GM12878 (cell line): ENCODE results near the gene RANBP3. TPM values are rescaled to one million over a fixed set of nuclear protein-coding genes. Genes with fewer than 3 reads are reported as not detected.
A peak's percentile ranks its signal among the peaks of the same experiment; 100 is the strongest.

Source experiments
- ATAC-seq: fragments of 200-7000 bp; cut with Tn5 transposase; 3 replicates; pipeline ENCODE4 v1.9.1; 2020; ENCODE audit warnings: mild to moderate bottlenecking, moderate library complexity
- BruUV-seq: library from RNA; stranded (reverse); fragments of 400-500 nt; replicated peaks from 2 replicates; lab custom pipeline; 2021; lab: Mats Ljungman, UMichigan
- CTCF ChIA-PET: fragments of 300-600 bp; sonication (Branson Sonifier 250); formaldehyde crosslinking; extraction: SDS; loops from one replicate; lab custom pipeline; 2021; ENCODE audit warnings: inconsistent platforms; lab: Yijun Ruan, JAX
- POLR2A ChIA-PET: fragments of 350-600 bp; formaldehyde crosslinking; extraction: SDS; loops from one replicate; lab custom pipeline; 2021; ENCODE audit warnings: inconsistent platforms; lab: Charles Lee
- RAD21 ChIA-PET: fragments of 300-600 bp; sonication (Branson Sonifier 250); formaldehyde crosslinking; loops from one replicate; lab custom pipeline; 2023; ENCODE audit warnings: antibody characterized with exemption; ENCODE audit not compliant: unreplicated experiment; lab: Charles Lee
- SMC1A ChIA-PET: fragments of 300-600 bp; sonication (Branson Sonifier 250); formaldehyde crosslinking; loops from one replicate; lab custom pipeline; 2023; ENCODE audit not compliant: unreplicated experiment, uncharacterized antibody; lab: Charles Lee
- DNase-seq: peaks from one replicate; pipeline ENCODE4 v3.0.0-alpha.2; 2011; ENCODE audit warnings: low read depth, low spot score
- FAIRE-seq: peaks from 3 replicates; lab custom pipeline; 2011; peaks lifted over from hg19 to GRCh38; lab: Jason Lieb, UNC
- H2AFZ ChIP-seq: 2 replicates; pipeline ENCODE4 v1.6.0; 2011; ENCODE audit warnings: low read depth, low read length, control low read depth; ENCODE audit not compliant: control insufficient read depth
- H3K27ac ChIP-seq: 2 replicates; pipeline ENCODE4 v1.5.1; 2011; ENCODE audit warnings: control low read depth; ENCODE audit not compliant: control insufficient read depth, insufficient read depth
- H3K27me3 ChIP-seq, 2 experiments: replicated peaks in 1 of 2; 2 replicates each; pipeline versions ENCODE4 v1.6.0 to v1.6.1; 2011; ENCODE audit warnings: low read length in 1 of 2; ENCODE audit not compliant: control insufficient read depth in 2 of 2, insufficient read depth in 2 of 2
- H3K36me3 ChIP-seq, 2 experiments: 2 replicates each; pipeline ENCODE4 v1.5.1; 2011; ENCODE audit warnings: low read length in 1 of 2; ENCODE audit not compliant: control insufficient read depth in 2 of 2, insufficient read depth in 2 of 2
- H3K4me1 ChIP-seq: 2 replicates; pipeline ENCODE4 v1.6.1; 2011; ENCODE audit warnings: mild to moderate bottlenecking, low read length, moderate library complexity, mixed read lengths; ENCODE audit not compliant: control insufficient read depth, insufficient read depth
- H3K4me2 ChIP-seq: 2 replicates; pipeline ENCODE4 v1.6.0; 2011; ENCODE audit warnings: control low read depth; ENCODE audit not compliant: control insufficient read depth, insufficient read depth
- H3K4me3 ChIP-seq: fragments of 200-600 bp; sonication (generic); 2 replicates; pipeline ENCODE4 v1.5.1; 2016
- H3K79me2 ChIP-seq: 2 replicates; pipeline ENCODE4 v1.6.0; 2011; ENCODE audit warnings: low read length; ENCODE audit not compliant: control insufficient read depth, insufficient read depth
- H3K9ac ChIP-seq: 2 replicates; pipeline ENCODE4 v1.8.0; 2011; ENCODE audit warnings: low read length, control low read depth, mixed read lengths; ENCODE audit not compliant: control insufficient read depth, insufficient read depth
- H3K9me3 ChIP-seq: replicated peaks from 3 replicates; pipeline ENCODE4 v1.5.1; 2011; ENCODE audit warnings: mild to moderate bottlenecking, low read length; ENCODE audit not compliant: control insufficient read depth, insufficient read depth
- H4K20me1 ChIP-seq: 2 replicates; pipeline ENCODE4 v1.6.0; 2011; ENCODE audit not compliant: control insufficient read depth, insufficient read depth
- HDGF ChIP-seq: fragments of 450-650 bp; IDR thresholded peaks from 2 replicates; pipeline ENCODE4 v1.6.1; 2016; ENCODE audit warnings: antibody characterized with exemption
- NFYB ChIP-seq: IDR thresholded peaks from 2 replicates; pipeline ENCODE4 v1.6.1; 2011; ENCODE audit warnings: low read depth, mild to moderate bottlenecking, low read length, improper control_type of control experiment, moderate library complexity; ENCODE audit not compliant: insufficient read depth
- POU2F2 ChIP-seq: IDR thresholded peaks from 3 replicates; pipeline ENCODE4 v1.6.1; 2011; ENCODE audit warnings: low read depth, mild to moderate bottlenecking, low read length, borderline replicate concordance
- WGBS: methylation state at CpG from one replicate; pipeline ENCODE4 v1.1.6; 2016; ENCODE audit warnings: low lambda C conversion rate; ENCODE audit not compliant: insufficient replicate concordance, insufficient coverage; ENCODE audit errors: missing lambda C conversion rate; 5-methylcytosine and 5-hydroxymethylcytosine counted together
- in situ Hi-C: fragments of 300-500 bp; cut with MboI; formaldehyde crosslinking; loops from 9 replicates; pipeline ENCODE4 v1.14.3; 2018; ENCODE audit warnings: mixed read lengths
- intact Hi-C: fragments of 100-400 bp; cut with micrococcal nuclease; formaldehyde crosslinking; loops from one replicate; pipeline ENCODE4 v1.14.2; 2022; ENCODE audit not compliant: unreplicated experiment
- polyA plus RNA-seq, 11 experiments: library from polyadenylated mRNA; depleted of rRNA in 4 of 11; unstranded in 6 of 11; stranded (reverse) in 5 of 11; fragments of >200 nt; fragmentation: Nextera tagmentation in 4 of 11; fragmentation: Illumina TruSeq in 1 of 11; extraction: Ambion mirVana in 4 of 11; extraction: Trizol in 1 of 11; gene quantifications; 1 replicate in 1 of 11; 2 replicates in 10 of 11; pipeline versions ENCODE4 v1.2.1 to v1.2.3, GENCODE V29; 2011 to 2016; ENCODE audit warnings: inconsistent platforms in 2 of 11, missing spikeins in 2 of 11, low read depth in 1 of 11
- total RNA-seq, 4 experiments: library from RNA; depleted of rRNA in 3 of 4; stranded (reverse); fragments of >200 nt in 3 of 4; fragmentation: Illumina TruSeq in 1 of 4; extraction: Trizol in 1 of 4; gene quantifications; 2 replicates each; pipeline versions ENCODE4 v1.2.1 to v1.2.3, GENCODE V29; 2013 to 2021
- TF ChIP-seq, protein P1 (sequence below): fragments of 450-650 bp; IDR thresholded peaks from 2 replicates; pipeline ENCODE4 v1.6.1; 2017; ENCODE audit warnings: mild to moderate bottlenecking, moderate library complexity
- TF ChIP-seq, protein P2 (sequence below), 3 experiments: IDR thresholded peaks in 2 of 3; conservative IDR thresholded peaks in 1 of 3; 2 replicates each; pipeline ENCODE4 v1.5.1; 2011; ENCODE audit warnings: low read depth in 3 of 3, low read length in 3 of 3, mild to moderate bottlenecking in 3 of 3, control low read depth in 2 of 3, moderate library complexity in 2 of 3, inconsistent platforms in 1 of 3, mixed read lengths in 1 of 3; ENCODE audit not compliant: control insufficient read depth in 2 of 3, insufficient read depth in 1 of 3; ENCODE audit errors: extremely low read depth in 1 of 3

RANBP3 gene
- total and polyA plus RNA-seq, 10 of the 15 experiments (the other 5 are each of a cell fraction or from before 2014, with no cell fraction given) = 1.1 to 81.6 (median 60.0) TPM

DNA sequence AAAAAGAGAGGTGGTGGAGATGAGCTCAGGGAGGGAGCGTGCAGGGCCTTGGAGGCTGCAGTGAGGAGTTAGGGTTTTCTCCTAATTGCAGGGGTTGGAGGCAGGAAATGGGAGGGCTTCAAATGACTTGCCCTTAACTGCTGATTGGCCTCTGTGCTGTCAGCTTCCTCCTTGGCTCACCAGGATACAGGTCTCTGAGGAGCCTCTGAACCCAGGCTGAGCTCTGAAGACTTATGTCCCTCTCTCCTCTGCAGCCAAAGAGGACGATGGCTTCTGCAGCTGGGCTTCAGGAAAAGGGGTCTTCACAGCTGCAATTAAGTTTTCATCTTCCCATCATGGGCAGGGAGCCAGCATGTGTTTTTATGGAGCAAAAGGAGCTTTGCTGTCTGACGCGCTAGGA lies 6.7 kb upstream of the RANBP3 start:
- DNase-seq (no peak), FAIRE-seq (no peak), ATAC-seq (no peak)
- ChIA-PET POLR2A (interaction anchor here (0.5 to 0.9 kb wide), 2 partner anchors 16 to 82 kb away, joined by 3 to 4 read pairs; no protein-coding TSS in a partner anchor), SMC1A (interaction anchor here (0.9 to 2.2 kb wide), 6 partner anchors 12 to 181 kb away, joined by 3 to 8 read pairs (median 4); no protein-coding TSS in a partner anchor), RAD21 (interaction anchor here (1.1 to 2.1 kb wide), 5 partner anchors 17 to 141 kb away, joined by 3 to 11 read pairs (median 8); no protein-coding TSS in a partner anchor)
- WGBS = 98% methylated on average over 4 of the region's 4 CpGs
- peaks cover 8% of the 10 kb centered on the region for H3K4me1 ChIP-seq
- H3K9ac ChIP-seq = no peak overlapping the region
- no peaks in the 10 kb centered on the region for H3K36me3 ChIP-seq
- no peaks in the 10 kb centered on the region for H3K27me3 ChIP-seq
- H4K20me1 ChIP-seq = no peaks in the 10 kb centered on the region
- H3K9me3 ChIP-seq = no peaks in the 10 kb centered on the region
- no peak for TF ChIP-seq POU2F2
- TF ChIP-seq, protein P1, sequence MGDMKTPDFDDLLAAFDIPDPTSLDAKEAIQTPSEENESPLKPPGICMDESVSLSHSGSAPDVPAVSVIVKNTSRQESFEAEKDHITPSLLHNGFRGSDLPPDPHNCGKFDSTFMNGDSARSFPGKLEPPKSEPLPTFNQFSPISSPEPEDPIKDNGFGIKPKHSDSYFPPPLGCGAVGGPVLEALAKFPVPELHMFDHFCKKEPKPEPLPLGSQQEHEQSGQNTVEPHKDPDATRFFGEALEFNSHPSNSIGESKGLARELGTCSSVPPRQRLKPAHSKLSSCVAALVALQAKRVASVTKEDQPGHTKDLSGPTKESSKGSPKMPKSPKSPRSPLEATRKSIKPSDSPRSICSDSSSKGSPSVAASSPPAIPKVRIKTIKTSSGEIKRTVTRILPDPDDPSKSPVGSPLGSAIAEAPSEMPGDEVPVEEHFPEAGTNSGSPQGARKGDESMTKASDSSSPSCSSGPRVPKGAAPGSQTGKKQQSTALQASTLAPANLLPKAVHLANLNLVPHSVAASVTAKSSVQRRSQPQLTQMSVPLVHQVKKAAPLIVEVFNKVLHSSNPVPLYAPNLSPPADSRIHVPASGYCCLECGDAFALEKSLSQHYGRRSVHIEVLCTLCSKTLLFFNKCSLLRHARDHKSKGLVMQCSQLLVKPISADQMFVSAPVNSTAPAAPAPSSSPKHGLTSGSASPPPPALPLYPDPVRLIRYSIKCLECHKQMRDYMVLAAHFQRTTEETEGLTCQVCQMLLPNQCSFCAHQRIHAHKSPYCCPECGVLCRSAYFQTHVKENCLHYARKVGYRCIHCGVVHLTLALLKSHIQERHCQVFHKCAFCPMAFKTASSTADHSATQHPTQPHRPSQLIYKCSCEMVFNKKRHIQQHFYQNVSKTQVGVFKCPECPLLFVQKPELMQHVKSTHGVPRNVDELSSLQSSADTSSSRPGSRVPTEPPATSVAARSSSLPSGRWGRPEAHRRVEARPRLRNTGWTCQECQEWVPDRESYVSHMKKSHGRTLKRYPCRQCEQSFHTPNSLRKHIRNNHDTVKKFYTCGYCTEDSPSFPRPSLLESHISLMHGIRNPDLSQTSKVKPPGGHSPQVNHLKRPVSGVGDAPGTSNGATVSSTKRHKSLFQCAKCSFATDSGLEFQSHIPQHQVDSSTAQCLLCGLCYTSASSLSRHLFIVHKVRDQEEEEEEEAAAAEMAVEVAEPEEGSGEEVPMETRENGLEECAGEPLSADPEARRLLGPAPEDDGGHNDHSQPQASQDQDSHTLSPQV = no peak
- TF ChIP-seq, protein P2, sequence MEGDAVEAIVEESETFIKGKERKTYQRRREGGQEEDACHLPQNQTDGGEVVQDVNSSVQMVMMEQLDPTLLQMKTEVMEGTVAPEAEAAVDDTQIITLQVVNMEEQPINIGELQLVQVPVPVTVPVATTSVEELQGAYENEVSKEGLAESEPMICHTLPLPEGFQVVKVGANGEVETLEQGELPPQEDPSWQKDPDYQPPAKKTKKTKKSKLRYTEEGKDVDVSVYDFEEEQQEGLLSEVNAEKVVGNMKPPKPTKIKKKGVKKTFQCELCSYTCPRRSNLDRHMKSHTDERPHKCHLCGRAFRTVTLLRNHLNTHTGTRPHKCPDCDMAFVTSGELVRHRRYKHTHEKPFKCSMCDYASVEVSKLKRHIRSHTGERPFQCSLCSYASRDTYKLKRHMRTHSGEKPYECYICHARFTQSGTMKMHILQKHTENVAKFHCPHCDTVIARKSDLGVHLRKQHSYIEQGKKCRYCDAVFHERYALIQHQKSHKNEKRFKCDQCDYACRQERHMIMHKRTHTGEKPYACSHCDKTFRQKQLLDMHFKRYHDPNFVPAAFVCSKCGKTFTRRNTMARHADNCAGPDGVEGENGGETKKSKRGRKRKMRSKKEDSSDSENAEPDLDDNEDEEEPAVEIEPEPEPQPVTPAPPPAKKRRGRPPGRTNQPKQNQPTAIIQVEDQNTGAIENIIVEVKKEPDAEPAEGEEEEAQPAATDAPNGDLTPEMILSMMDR (IDR thresholded peaks at IDR 0.05 in 2 of 3, conservative IDR thresholded peaks at IDR 0.05 in 1 of 3; ENCODE audit: control insufficient read depth in 2 of 3, extremely low read depth in 1 of 3, insufficient read depth in 1 of 3, low read depth in 3 of 3, low read length in 3 of 3) = no peak
- TF ChIP-seq NFYB = peak; percentile 42; the same call in 1 of the 2 replicates
- no peak for TF ChIP-seq HDGF
- TF ChIP-seq, all 136 proteins: peak for 1
- intact Hi-C loops (no loop called here), in situ Hi-C loops (no loop called here)
- CTCF ChIA-PET = interaction anchor here (0.6 to 7.8 kb wide), 10 partner anchors 9 to 208 kb away, joined by 3 to 76 read pairs (median 4); no protein-coding TSS in a partner anchor
- Histone ChIP-seq H3K4me2 (no peak overlapping the region), H2AFZ (no peak overlapping the region), H3K79me2 (peaks cover 4% of the 10 kb centered on the region), H3K27ac (no peak overlapping the region), H3K4me3 (no peak overlapping the region)
- BruUV-seq = no TSS peak
